Stimulated activated CD4-positive, alpha-beta T cell treated with anti-CD3 and anti-CD28 coated beads, Interleukin-1b, Interleukin-23, amount 100 ng/mL, for 48 hours (primary cell): ENCODE data around the gene SLC30A1.
"Not testable (repeated sequence)": the region's sequence is repeated elsewhere in the genome, so short reads cannot be mapped to it uniquely, and the experiment has no call there.

Experiments
- DNase-seq: peaks from one replicate; pipeline ENCODE4 v3.0.0-alpha.2; 2020

Gene SLC30A1

DNA sequence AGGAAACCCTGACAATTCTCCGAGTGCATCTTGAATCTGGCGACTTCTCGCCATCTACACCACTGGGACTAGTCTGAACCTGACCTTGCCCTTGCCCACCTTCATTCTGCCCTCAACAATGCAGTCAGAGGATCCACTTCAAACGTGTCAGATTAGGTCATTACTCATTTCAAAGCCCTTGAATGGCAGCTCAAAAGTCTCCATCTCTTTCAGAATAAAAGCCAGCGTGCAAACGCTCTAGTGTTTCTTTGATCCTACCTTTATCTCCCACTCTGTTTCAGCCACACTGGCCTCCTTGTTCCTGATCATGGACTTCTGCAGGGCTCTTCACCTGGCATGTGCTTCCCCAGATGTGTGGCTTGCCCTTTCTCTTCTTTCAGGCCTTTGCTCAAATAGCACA is 31.3 kb downstream of the SLC30A1 start:
- no peak for DNase-seq

DNA sequence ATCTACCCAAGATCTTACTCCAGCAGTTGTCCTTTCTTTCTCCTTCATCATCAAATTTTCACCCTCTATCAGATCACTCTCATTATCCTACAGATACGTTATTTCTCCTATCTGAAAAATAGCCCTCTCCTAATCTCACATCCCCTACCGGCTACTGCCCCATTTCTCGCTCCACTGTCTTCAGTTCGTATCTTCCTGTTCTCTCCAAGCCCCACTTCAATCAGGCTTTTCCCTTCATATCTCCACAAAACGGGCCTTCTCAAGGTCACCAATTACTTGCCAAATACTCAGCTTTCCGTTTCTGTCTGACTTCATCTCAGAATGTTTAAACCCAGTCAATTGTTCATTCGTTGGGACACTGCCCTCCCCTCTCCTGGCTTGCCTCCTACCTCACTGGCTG is 32.4 kb downstream of the SLC30A1 start:
- DNase-seq: no peak

DNA sequence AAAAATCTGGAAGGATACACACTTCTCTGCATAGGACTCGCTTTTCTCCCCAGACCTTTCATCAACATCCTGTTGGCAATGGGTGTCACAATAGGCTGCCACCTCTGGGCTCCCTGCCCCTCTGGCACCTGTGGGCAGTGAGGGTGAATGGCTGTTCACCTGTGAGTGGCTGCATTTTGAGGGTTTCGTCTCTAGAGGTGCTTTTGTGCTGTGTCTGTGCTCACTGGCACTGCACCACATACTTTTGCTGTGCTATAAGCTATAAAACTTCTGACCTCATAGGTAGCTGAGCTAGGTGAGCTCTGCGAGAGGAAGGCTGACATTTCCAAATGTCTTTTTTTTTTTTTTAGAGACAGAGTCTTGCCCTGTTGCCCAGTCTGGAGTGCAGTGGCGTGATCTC is 35.9 kb downstream of the SLC30A1 start:
- no peak for DNase-seq

DNA sequence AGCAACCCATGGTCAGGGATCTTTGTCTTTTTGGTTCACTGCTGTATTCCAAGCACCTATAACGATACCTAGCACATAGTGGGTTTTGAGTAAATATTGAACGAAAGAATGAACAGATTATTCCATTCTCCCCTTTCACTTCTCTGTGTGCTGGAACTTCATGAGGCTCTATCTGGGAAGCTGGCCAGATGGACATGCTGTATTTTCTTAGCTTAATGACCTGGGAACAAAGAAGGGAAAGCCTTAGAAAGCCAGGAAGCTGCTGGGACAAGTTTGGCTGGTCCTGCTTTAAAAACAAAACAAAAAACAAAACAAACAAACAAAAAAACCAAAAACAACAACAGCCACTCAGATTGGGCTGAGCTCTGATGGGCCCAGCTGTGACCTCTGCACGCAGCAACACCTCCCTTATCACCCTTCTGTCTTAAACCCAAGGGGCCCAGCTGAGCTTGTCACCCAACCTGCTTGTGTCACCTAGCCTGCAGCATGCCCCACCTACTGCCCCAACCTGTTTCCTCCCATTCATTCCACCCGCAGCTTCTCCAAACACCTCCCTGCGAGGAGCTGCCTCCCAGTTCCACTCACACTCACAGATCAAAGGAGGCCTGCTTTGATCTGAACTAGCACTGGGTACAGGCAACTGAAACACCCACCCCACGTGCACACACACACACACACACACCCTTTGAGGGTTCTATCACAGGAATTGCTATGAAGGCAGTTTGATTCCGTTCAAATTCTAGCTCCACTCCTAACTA is 37.1 kb downstream of the SLC30A1 start:
- no peak for DNase-seq

DNA sequence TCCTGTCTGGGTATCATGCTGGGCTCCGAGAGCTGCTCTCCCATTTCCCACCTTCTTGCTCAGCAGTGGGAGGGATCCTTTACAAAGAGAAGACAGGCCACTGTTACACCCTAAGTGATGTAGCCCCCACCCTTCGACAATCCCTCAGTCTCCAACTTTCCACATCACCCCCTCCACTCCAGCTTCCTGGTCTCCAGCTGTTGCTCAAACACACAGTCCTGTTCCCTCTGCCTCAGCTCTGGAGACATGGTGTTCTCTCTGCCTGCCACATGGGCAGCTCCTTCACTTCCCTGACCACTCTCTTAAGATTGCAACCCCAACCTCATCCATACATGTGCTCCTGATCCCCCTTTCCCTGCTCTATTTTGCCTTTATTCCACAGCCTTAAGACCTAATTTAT is 37.7 kb downstream of the SLC30A1 start:
- no peak for DNase-seq

DNA sequence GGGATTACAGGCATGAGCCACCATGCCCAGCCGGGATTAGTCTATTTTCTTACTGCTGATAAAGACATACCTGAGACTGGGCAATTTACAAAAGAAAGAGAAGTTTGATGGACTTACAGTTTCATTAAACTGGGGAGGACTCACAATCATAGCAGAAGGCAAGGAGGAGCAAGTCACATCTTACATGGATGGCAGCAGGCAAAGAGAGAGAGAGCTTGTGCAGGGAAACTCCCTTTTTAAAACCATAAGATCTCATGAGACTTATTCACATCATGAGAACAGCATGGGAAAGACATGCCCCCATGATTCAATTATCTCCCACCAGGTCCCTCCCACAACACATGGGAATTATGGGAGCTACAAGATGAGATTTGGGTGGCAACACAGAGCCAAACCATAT is 38.1 kb downstream of the SLC30A1 start:
- not testable (repeated sequence) for DNase-seq

DNA sequence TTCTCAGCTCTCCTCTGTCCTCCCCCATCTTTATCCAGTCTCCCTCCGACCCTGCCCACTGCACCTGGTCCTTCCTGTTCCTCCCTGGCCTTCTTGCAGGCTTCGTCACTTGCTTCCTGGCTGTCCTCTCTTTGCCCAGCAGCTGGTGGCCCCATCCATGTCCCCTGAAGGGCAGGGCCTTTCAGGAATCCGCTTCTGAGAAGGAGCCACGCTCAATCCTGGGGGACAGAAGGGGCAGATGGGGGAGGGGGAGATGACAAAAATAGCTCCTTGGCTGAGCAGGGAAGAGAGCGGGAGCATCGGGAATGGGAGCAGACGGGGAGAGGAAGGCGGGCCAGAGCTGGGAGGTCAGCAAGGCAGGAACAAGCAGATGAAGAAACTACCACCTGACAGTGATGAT is 40.7 kb downstream of the SLC30A1 start:
- no peak for DNase-seq

DNA sequence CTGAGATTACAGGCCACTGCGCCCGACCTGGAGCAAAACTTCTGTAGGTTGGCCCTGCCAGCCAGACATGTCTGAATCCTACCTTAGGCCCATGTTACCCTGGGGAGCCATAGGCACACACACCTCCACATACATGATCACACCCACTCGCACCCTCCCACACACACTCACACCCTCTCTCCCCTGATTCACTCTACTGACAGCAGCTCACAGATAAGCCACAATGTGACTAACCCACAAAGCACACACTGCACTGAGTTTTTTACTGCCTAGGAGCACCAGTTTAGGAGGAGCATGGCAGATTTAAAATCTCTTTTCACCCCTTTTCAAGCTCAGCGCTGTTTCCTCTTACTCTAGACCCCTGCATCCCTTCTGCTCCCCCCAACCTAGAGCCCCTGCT is 41.7 kb downstream of the SLC30A1 start:
- DNase-seq: no peak

DNA sequence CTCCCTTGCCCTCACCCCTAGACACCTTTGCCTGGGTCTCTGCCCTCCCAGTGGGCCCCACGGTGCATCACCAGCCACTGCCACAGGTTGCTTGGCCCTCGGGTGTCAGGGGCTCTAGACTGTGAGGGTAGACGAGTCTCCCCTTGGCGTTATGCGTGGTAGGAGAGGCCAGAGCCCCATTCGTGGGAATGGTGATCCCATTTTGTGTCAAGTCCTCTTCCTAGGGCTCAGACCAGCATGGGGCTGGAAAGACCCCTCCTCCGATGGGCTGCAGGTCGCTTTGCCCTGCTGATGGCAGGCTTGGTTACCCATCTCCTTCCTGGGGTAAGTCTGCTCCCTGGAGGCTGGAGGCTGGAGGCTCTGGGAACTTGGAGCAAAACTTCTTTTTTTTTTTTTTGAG is 42.4 kb downstream of the SLC30A1 start:
- DNase-seq: no peak

DNA sequence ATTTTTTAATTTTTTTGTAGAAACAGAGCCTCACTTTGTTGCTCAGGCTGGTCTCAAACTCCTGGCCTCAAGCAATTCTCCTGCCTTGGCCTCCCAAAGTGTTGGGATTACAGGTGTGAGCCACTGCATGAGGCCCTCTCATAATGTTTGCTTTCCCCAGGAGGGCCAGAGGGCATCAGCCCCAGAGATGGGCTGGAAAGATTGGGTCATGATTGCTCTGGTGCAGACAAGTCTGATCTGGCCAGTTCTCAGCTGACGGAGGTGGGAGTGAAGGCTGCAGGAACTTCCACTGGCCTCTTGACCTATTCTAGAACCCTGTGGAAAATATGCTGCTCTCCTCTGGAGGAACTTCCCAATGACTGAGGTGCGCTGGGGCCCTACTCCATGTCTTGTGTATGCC is 43.6 kb downstream of the SLC30A1 start:
- no peak for DNase-seq

DNA sequence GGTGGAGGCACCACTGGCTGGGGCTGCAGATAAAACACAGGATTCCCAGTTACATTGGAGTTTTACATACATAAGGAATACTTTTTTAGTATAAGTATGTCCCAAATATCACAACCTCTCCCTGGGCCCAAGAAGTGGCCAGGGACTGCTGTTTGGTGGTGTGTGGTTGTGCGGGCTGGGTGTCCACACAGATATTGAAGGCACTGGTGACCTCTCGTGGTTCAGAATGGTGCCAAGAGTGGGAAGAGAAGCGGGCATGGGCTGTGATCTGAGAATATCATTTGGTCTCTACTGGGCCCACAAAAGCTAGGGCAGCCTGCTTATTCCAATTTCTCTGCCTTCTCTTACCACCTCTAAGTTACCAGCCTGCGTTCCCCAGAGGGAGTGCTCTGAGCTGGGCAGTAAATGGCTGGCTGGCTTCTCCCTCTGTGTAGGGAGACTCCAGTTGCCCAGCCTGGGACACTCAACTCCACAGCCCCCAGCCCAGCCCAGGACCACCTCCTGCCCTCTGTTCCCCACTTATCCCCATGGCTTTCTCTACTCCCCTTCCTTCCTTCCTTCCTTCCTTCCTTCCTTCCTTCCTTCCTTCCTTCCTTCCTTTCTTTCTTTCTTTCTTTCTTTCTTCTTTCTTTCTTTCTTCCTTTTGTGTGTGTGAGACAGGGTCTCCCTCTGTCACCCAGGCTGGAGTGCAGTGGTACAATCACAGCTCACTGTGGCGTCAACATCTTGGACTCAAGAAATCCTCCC is 44.2 kb downstream of the SLC30A1 start:
- DNase-seq: no peak

DNA sequence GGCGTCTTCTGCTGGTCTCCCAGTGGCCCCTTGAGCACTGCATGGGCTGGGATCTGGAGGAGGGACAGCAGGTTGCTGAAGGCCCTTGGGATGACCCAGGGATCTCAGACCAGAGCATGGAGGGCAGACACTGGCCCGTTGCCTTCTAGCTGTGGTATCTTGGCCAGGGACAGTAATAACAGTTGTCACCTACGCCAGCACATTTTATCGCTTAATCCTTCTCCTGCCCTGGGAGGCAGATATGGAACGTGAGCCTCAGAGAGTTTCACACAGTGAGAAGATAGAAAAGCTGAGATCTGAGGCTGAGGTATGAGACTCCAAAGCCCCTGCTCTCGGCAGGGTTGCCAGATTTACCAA is 46.9 kb downstream of the SLC30A1 start:
- no peak for DNase-seq

DNA sequence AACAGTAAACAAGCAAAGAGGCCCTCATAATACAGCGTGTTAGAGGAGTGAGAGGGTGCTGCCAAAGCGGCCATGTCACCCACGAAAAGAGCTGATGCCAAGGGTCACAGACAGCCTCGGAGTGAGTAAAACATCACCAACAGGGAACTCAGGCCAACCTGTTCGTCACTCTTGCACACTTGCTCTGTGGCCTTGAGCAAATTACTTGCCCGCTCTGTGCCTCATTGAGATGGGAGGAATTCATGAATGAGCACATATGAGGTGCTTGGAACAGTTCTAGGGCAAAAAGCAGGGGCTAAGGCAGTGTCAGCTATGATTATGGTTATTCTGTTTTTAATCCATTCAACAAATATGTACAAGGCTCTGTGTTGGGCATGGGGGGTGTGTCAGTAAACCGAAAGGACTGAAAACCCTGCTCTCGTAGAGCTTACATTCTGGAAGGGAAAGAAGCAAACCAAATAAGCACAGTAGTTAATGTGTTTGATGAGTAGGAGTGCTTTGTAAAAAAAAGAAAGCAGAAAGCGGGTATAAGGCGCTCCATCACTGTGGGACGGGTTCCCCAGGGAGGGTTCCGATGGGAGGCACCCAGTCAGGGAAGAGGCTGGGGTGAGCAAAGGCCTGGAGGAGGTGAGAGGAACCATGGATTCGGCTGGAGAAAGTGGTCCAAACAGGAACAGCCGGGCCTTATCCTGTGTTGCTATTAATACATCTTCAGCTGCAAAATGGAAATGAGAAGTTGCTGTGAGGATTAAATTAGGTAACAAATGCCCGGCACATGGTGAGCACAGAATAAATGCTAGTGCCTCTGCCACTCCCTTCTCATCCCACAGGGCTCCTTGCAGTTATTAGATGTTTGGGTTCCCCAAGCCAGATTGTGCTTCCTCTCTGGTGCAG is 47.5 kb downstream of the SLC30A1 start:
- DNase-seq: no peak

DNA sequence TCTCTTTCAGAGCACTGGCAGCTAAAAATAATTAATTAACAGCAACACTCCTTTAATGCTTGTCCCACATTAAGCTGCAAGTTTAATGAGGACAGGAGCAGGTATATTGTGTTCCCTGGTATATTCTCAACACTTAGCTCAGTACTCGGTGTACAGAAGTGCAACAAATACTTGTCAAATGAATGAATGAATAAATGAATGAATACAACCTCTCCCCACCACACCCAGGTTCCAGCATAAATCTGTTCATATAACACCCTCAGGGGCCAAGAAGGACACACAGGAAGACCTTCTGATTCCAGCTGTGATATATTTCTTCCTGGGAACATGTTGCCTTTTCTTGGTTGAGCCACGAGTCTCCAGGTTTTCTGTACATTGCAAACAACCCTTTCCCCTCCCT is 48.9 kb downstream of the SLC30A1 start:
- no peak for DNase-seq

DNA sequence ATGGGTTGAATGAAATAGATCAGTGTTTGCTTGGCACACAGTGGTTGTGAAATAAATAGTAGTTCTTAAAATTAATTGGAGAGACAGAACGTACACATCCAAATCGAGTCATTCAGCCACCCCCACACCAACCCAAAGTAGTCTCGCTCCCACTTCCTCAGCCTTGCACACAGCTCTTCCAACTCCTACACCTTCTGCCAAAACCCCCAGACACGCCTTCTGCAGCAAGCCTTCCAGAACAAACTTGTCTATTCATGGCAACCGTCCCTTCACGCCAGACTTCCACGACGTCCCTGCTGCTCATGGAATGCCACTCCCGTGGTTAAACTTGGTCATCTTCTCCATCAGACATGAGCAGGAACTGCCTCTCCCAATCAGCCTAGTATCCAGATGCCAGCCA is 49.5 kb downstream of the SLC30A1 start:
- no peak for DNase-seq

DNA sequence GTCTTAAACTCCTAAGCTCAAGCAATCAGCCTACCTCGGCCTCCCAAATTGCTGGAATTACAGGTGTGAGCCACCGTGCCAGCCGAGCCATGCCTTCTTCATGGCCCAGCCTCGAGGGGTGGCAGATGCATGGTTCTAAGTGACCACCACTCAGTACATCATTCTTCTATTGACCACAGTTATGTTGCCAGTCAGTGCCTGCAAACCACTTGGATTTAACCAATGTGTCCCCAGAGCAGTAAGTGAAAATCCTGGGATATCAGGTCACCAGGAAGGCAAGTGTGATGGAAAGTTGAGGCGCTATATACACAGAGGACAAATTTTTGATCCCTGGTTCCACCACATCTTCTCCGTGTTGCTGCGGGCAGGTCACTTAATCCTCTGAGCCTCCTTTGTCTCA is 50.0 kb downstream of the SLC30A1 start:
- no peak for DNase-seq

DNA sequence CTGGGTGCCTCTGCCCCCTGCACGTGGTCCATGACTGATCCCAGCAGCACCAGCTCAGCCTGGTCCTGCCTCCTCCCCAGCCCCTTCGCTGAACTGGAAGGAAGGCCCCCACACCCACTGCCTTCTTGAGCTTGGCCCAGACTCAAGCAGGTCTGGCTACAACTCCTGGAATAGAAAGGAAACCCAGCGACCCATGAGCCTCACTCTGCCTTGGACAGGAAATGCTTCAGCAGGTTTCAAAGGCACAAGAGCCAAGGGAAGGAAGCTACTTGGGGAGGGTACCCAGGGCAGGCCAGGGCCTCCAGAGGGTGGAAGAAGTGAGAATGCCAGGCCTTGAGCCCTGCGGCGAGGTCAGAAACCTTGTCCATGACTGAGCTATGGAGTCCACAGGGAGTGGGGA is 51.1 kb downstream of the SLC30A1 start:
- DNase-seq: no peak

DNA sequence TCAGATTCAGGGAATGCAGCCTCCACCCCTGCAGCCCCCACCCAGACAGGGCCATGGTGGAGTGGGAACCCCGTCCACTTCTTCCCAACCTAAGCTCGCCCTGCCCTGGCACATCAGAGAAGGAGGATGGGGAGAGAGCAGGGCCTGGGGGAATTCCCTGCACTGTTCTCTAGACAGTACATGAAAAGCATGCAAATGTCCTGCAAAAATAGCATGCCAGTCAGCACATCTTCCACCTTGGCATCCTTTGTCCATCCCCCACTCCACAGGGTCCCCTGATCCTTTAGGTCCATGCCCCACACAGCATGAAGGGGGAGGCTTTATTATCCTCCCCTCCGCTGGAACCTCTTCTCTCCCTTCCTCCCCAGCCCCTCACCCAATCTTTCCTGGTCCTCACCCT is 52.0 kb downstream of the SLC30A1 start:
- no peak for DNase-seq

DNA sequence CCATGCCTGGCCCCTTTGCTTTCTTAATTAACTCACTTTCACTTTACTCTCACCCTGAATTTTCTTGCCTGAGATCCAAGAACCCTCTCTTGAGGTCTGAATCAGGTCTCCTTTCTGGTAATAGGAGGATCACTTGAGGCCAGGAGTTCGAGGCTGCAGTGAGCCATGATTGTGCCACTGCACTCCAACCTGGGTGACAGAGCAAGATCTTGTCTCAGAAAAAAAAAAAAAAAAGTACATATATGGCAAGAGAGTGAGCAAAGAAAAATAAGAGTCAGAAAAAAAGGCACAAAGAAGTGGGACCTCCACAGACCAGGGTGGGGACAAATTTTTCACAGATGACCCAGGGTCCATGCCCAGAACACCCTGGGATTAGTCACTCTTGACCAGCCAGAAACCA is 52.9 kb downstream of the SLC30A1 start:
- no peak for DNase-seq

DNA sequence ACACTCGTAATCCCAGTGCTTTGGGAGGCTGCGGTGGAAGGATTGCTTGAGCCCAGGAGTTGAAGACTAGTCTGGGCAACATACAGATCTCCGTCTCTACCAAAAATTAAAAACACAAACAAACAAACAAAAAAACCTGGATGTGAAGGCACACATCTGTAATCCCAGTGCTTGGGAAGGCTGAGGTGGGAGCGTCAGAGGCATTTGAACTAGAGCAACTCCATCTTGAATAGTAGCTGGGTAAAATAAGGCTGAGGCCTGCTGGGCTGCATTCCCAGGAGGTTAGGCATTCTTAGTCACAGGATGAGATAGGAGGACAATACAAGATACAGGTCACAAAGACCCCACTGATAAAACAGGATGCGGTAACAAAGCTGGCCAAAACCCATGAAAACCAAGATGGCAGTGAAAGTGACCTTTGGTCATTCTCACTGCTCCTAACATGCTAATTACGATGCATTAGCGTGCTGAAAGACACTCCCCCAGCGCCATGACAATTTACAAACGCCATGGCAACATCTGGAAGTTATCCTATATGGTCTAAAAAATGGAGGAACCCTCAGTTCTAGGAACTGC is 53.8 kb downstream of the SLC30A1 start:
- no peak for DNase-seq

DNA sequence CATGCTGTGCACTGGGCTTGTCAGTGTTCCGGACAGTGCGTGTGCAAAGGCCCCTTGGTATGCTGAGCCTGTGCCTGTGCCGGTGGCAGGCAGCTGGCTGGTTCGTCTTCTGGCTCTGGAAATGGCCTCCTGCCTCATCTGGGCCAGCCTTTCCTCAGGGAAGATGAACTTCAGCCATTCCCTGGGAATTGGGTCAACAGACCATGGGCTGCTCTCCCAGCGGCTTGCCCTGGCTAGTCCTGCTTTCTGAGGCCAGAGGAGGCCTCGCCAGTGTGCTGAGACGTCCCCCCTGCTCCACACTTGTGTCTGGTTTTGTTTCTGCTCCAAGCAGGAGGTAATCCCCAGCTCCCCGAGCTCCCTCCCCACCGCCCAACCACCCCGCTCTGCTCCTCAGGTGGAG is 54.4 kb downstream of the SLC30A1 start:
- no peak for DNase-seq

DNA sequence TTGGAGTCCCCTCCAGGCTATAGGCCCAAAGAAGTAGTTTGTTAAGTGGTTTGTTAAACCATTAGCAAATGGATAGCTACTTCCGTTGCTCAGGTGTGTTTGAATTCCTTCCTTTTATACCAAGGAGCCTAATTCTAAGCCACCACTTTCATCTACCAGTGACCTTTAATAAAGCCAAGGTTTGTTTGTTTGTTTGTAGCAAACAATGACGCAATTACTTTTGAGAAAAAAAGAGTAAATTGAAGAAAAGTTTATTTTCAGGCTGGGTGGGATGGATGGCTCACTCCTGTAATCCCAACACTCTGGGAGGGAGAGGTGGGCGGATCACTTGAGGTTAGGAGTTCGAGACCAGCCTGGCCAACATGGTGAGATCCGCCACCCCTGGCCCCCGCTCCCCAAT is 56.2 kb downstream of the SLC30A1 start:
- no peak for DNase-seq
